ENCODE results near the gene GSPT1.
"Not testable (repeated sequence)": the region's sequence is repeated elsewhere in the genome, so short reads cannot be mapped to it uniquely, and the experiment has no call there.

The GSPT1 gene

DNA sequence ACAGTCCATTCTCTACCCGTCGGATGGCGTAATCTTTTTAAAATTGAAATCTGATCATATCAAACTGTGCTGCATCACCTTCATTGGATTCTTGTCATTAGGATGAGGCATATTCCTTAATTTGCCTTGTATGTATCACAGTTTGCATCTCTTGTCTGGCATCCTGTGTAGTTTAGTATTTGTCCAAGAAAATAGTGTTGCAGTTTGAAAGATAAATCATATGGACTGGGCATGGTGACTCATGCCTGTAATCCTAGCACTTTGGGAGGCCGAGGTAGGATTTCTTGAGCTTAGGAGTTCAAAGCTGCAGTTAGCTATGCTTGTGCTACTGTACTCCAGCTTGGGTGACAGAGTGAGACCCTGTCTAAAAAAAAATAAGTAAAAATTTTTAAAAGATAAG, 58.6 kb downstream of the GSPT1 start:
- DNase-seq (ENCODE audit: low spot score): peak; percentile 40

GRCh38 chr16:11852092-11852809, 63.5 kb downstream of the GSPT1 start:
- DNase-seq (ENCODE audit: low spot score): peak; percentile 68

DNA sequence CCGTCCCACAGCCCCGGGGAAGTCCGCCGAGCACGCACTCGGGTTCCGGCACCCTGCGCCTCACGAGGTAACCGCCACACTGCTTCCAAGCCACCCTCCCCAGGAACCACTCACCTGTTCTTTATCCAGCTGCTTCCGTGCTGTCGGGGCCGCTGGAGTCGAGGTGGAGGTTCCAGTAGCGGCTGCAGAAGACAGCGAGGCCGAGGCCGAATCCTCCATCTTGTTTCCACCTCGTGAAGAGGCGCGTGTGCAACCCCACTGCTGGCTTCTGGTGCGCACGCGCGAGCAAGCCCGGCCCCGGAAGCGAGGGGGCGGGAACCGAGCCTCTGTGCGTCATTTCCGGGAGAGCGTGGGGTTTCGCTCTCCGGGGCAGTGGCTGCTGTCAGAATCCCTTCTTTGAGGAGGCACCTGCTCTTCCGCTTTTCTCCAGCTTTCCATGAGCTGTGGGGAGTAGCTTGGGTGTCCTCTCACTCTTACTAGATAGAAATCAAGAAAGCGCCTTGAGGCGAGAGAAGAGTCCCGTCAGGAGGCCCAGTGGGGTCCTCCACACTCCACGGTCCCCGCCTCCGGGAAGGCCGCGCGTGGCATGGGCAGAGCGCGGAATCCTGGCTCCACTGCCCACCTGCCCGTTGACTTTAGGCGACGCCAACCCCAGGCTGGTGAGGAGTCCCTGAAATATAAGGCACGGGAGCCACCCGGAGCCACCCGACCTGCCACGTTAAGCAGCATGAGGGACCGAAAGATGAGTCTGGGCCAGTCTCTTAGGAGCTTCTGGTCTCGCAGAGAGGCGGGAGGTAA, 64.3 kb downstream of the GSPT1 start, which contains the start of gene RSL1D1:
Gene RSL1D1, minus strand, starts transcription at position 249 of the 798 bp plus-strand sequence. Its CDS starts 30 bp downstream, at position 219.
- DNase-seq (ENCODE audit: low spot score): peak; percentile 94

GRCh38 chr16:11848842-11849241, 66.9 kb downstream of the GSPT1 start:
- DNase-seq (ENCODE audit: low spot score): peak; percentile 68

DNA sequence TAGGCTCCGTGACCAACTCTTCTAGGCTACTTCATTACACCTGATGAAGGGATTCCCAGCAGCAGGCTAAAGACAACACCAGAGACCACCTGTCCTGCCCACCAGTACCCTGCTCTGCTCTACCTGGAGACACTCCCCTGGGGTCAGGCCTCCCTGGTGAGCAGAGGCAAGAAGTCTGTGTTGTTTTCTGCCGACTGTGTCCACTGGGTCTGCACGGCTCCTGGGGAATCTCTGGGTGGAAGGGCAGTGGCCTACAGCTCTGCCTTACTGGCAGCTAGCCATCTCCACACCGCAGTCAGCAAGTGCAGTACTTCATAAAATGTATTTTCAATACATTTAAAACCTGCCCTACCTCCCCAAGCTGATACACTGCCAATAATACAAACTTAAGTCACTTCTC, 71.3 kb downstream of the GSPT1 start:
- no peak for DNase-seq (ENCODE audit: low spot score)

DNA sequence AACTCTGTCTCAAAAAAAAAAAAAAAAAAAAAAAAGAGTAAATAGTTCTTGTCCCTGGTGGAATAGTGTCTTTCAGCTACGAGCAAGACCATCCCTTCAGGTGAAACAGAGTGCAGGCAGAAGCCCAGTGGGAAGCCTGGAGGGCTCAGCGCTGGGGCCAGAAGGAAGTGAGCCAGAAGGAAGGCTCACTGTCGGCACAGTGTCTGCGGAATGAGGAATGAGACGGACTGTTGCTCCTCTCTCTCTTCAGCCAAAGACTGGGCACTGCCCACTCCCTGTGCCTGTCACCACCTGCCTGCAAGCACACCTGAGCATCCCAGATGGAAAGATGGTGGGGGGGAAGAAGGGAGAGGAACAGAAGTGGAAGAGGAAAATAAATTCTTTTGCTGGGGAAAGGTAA, 71.9 kb downstream of the GSPT1 start:
- no peak for DNase-seq (ENCODE audit: low spot score)

GRCh38 chr16:11843206-11843605, 72.5 kb downstream of the GSPT1 start:
- no peak for DNase-seq (ENCODE audit: low spot score)

DNA sequence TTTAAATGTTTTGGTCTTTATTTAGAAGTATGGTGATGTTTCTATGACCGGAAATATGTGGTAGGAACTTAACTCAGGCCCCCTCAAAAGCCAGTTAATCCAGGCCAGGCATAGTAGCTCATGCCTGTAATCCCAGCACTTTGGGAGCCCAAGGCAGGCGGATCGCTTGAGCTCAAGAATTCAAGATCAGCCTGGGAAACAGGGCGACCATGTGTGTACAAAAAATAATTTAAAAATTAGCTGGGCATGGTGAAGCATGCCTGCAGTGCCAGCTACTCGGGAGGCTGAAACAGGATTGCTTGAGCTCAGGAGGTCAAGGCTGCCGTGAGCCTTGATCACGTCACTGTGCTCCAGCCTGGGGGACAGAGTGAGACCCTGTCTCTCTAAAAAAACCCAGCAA, 74.7 kb downstream of the GSPT1 start:
- DNase-seq (ENCODE audit: low spot score): no peak

- DNase-seq (ENCODE audit: low spot score): peak; percentile 44
Observed at GRCh38 chr16:11836650-11837244, 79.0 kb downstream of the GSPT1 start.

GRCh38 chr16:11835891-11836649, 79.7 kb downstream of the GSPT1 start:
- no peak for DNase-seq (ENCODE audit: low spot score)

DNA sequence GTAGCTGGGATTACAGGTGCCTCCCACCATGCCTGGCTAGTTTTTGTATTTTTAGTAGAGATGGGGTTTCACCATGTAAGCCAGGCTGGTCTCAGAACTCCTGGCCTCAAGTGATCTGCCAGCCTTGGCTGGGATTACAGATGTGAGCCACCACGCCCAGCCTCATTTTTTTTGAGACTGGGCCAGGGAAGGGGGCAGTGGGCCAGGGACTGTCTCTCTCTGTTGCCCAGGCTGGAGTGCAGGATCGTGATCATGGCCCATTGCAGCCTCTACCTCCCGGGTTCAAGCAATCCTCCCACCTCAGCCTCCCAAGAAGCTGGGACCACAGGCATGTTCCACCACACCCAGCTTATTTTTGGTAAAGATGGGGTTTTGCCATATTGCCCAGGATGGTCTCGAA, 80.4 kb downstream of the GSPT1 start:
- DNase-seq (ENCODE audit: low spot score): no peak

- DNase-seq (ENCODE audit: low spot score): no peak
Observed at GRCh38 chr16:11833951-11834695, 81.6 kb downstream of the GSPT1 start.

GRCh38 chr16:11828696-11829095, 87.1 kb downstream of the GSPT1 start:
- DNase-seq (ENCODE audit: low spot score): no peak

DNA sequence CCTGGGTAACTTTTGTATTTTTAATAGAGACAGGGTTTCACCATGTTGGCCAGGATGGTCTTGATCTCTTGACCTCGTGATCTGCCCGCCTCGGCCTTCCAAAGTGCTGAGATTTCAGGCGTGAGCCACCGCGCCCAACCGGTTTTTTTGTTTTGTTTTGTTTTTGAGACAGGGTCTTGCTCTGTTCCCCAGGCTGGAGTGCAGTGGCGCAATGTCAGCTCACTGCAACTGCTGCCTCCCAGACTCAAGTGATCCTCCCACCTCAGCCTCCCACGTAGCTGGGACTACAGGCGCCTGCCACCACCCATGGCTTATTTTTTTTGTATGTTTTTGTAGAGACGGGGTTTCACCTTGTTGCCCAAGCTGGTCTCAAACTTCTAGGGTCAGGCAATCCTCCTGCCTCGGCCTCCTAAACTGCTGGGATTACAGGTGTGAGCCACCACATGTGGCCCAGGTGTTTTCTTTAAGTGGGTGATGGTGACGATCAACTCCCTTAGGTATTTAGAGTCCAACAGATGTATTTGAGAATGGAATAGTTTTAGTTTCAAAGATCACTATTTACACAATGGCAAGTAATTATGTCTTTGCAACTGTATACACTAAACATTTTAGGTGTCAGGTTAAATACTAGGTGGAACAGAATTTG, 90.1 kb downstream of the GSPT1 start:
- DNase-seq (ENCODE audit: low spot score): not testable (repeated sequence)

GRCh38 chr16:11824362-11824761, 91.4 kb downstream of the GSPT1 start:
- no peak for DNase-seq (ENCODE audit: low spot score)

- not testable (repeated sequence) for DNase-seq (ENCODE audit: low spot score)
Observed at GRCh38 chr16:11823645-11824044, 92.1 kb downstream of the GSPT1 start.

DNA sequence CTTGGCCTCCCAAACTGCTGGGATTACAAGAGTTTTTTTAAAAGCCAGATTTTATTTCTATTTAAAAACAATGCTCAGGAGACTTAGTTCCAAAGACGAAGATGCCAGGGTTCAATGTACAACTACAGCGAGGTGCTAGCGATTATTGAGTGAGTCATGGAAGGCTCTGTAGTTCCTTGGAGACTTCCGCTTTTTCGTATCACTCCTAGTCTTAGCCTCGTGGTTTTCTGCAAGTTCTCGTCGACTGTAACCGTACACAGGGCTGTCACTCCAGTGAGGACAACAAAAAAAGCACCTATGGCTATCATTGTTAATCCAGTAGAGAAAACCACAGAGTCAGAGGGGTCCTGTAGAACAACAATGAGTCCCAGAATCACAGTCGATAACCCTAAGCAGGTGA, 96.0 kb downstream of the GSPT1 start:
- DNase-seq (ENCODE audit: low spot score): no peak

DNA sequence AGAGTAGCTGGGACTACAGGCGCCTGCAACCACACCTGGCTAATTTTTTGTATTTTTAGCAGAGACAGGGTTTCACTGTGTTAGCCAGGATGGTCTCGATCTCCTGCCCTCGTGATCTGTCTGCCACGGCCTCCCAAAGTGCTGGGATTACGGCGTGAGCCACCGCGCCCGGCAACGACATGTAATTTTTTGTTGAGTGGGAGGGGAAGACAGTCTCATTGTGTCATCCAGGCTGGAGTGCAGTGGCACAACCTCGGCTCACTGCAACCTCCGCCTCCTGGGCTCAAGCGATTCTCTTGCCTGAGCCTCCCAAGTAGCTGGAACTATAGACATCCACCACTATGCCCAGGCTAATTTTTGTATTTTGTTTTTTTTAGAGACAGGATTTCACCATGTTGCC, 96.8 kb downstream of the GSPT1 start:
- not testable (repeated sequence) for DNase-seq (ENCODE audit: low spot score)

Measured in RKO (cell line).